Lower lobe of right lung (tissue), 2 donors: Measurements from ENCODE around the gene HMG20A. TPM values are rescaled to one million over a fixed set of nuclear protein-coding genes. Genes with fewer than 3 reads are reported as not detected.

Experiments
- ATAC-seq, 2 donors: fragments of 200-7000 bp; cut with Tn5 transposase; one replicate each; pipeline ENCODE4 v1.9.1; 2020 to 2022; ENCODE audit warnings: mild to moderate bottlenecking in 2 of 2, moderate library complexity in 2 of 2
- DNase-seq: peaks from one replicate; pipeline ENCODE4 v3.0.0-alpha.2; 2020
- H3K27ac ChIP-seq: fragments of 200-600 bp; one replicate; pipeline ENCODE4 v1.8.0; 2022
- H3K27me3 ChIP-seq: fragments of 200-600 bp; one replicate; pipeline ENCODE4 v1.8.0; 2022; ENCODE audit warnings: low read depth
- H3K36me3 ChIP-seq: fragments of 200-600 bp; one replicate; pipeline ENCODE4 v1.8.0; 2022; ENCODE audit warnings: mild to moderate bottlenecking
- H3K4me1 ChIP-seq: fragments of 200-600 bp; one replicate; pipeline ENCODE4 v1.8.0; 2022
- H3K4me3 ChIP-seq: fragments of 200-600 bp; one replicate; pipeline ENCODE4 v1.8.0; 2022; ENCODE audit warnings: mild to moderate bottlenecking
- H3K9me3 ChIP-seq: fragments of 200-600 bp; one replicate; pipeline ENCODE4 v1.8.0; 2022
- CTCF ChIP-seq: fragments of 200-600 bp; IDR thresholded peaks from one replicate; pipeline ENCODE4 v1.8.0; 2022; ENCODE audit warnings: antibody characterized with exemption, mild to moderate bottlenecking
- intact Hi-C: fragments of 100-400 bp; cut with DNase I; formaldehyde crosslinking; loops from one replicate; pipeline ENCODE4 v1.11.0; 2022
- total RNA-seq: library from RNA; stranded (reverse); fragmentation: NEBNext Ultra II Directional; extraction: Animal tissue kit (Norgen Biotek cat#: 25700); gene quantifications from one replicate; pipeline ENCODE4 v1.2.1, GENCODE V29; 2021
- donor health status: DM: no; HTN: yes; CAD: no; lungs with severe emphysema.

The HMG20A gene
- total RNA-seq, 1 donor from 2014 or later: 40.9 TPM

DNA sequence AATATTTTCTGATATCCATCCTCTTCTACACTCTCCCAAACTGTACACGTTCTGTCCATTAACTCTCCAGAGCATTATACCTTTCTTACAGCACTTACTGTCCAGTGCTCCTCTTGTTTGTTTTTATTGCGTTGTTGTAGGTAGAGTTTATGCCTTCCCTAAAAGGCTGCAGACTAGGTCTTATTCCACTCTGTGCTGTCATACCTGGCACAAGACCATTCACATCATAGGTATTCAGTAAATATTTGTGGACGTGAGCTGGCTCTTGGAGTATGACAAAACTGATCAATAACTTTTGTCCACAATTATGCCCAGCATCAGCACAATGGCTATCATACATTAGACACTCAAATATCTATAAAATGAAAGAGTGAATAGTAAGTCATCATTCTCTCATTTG lies 4.4 kb downstream of the HMG20A start:
- Histone ChIP-seq H3K27ac (no peak overlapping the region), H3K4me3 (no peak overlapping the region), H3K4me1 (peaks cover 27% of the 10 kb centered on the region), H3K36me3 (no peaks in the 10 kb centered on the region), H3K27me3 (no peaks in the 10 kb centered on the region), H3K9me3 (no peaks in the 10 kb centered on the region)
- DNase-seq (no peak), ATAC-seq (no peak)
- intact Hi-C loops: no loop called here
- TF ChIP-seq CTCF: no peak

GRCh38 chr15:77426377-77426776 lies 5.7 kb downstream of the HMG20A start:
- Histone ChIP-seq H3K9me3 (no peaks in the 10 kb centered on the region), H3K27me3 (no peaks in the 10 kb centered on the region), H3K36me3 (no peaks in the 10 kb centered on the region), H3K27ac (no peak overlapping the region), H3K4me3 (no peak overlapping the region), H3K4me1 (peaks cover 26% of the 10 kb centered on the region)
- no peak for TF ChIP-seq CTCF
- ATAC-seq (no peak), DNase-seq (no peak)
- intact Hi-C loops: no loop called here

- Histone ChIP-seq H3K27ac (no peak overlapping the region), H3K9me3 (no peaks in the 10 kb centered on the region), H3K4me1 (peaks cover 21% of the 10 kb centered on the region), H3K36me3 (no peaks in the 10 kb centered on the region), H3K27me3 (no peaks in the 10 kb centered on the region), H3K4me3 (no peak overlapping the region)
- no peak for DNase-seq
- ATAC-seq: no peak
- intact Hi-C loops: no loop called here
- no peak for TF ChIP-seq CTCF
Observed at GRCh38 chr15:77426871-77427270, 6.2 kb downstream of the HMG20A start.

DNA sequence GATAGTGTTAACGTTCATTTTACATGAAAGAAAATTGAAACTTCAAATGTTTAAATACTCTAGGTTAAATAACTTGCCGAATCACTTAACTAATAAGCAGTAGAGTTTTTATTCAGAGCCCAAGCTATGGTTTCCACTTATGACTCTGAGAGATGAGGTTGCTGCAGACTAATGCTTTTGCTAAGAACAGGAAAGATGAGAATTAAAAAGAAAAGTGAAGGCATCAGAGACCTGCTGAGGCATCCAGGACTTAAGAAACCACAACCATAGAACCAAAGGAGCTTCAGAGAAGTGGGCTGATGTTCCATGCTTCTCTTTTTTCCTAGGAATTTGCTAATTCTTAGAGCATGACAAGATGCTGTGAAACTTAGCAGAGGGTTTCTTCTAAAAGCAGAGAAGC lies 9.5 kb downstream of the HMG20A start:
- H3K4me1 ChIP-seq: no peaks in the 10 kb centered on the region
- H3K36me3 ChIP-seq: no peaks in the 10 kb centered on the region
- H3K4me3 ChIP-seq: no peak overlapping the region
- TF ChIP-seq CTCF: no peak
- no peaks in the 10 kb centered on the region for H3K9me3 ChIP-seq
- no peaks in the 10 kb centered on the region for H3K27me3 ChIP-seq
- ATAC-seq (no peak), DNase-seq (no peak)
- intact Hi-C loops: no loop called here
- no peak overlapping the region for H3K27ac ChIP-seq

GRCh38 chr15:77430652-77431051 lies 10.0 kb downstream of the HMG20A start:
- DNase-seq (no peak), ATAC-seq (no peak)
- intact Hi-C loops: no loop called here
- Histone ChIP-seq H3K9me3 (no peaks in the 10 kb centered on the region), H3K36me3 (no peaks in the 10 kb centered on the region), H3K4me3 (no peak overlapping the region), H3K27me3 (no peaks in the 10 kb centered on the region), H3K4me1 (no peaks in the 10 kb centered on the region), H3K27ac (no peak overlapping the region)
- no peak for TF ChIP-seq CTCF

DNA sequence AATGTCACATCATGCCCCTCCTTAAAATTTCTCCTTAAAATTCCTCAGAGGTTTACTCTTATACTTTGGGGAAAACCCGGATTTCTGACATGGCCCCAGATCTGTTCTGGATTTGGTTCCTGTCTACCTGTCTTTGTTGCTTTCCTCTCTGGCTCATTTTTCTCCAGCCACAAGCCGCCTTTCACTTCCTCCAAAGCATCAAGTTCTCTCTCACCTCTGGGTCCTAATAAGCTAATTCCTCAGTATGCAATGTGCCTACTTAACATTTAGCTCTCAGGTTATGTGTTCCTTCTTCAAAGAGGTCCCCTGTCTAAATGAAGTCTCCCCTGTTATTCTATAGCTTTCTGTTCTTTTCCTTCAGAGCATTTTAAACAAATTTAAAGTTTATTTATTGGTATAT lies 16.1 kb downstream of the HMG20A start:
- H3K36me3 ChIP-seq: no peaks in the 10 kb centered on the region
- H3K27me3 ChIP-seq: no peaks in the 10 kb centered on the region
- TF ChIP-seq CTCF: no peak
- H3K4me3 ChIP-seq: no peak overlapping the region
- H3K27ac ChIP-seq: no peak overlapping the region
- peaks cover 20% of the 10 kb centered on the region for H3K4me1 ChIP-seq
- intact Hi-C loops: no loop called here
- ATAC-seq: no peak
- H3K9me3 ChIP-seq: no peaks in the 10 kb centered on the region
- DNase-seq: no peak
